ENCODE results near the gene CEACAM19.

DNA sequence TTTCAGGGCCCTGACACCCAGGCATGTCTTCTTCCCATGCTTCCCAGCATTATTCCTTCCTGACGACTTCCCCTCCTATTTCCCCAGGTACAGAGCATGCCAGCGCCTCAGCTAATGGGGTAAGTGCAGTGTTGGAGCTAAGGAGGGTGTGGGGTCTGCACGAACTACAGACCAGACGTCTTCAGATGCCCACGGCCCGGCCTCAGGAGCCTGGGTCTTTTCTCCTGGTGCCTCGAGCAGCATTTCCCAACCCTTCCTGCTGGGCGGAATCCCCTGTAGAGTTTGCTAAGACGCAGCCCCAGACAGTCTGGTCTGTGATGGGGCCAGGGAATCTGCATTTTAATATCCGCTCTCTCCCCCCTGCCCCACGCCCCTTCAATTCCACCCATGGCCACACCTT is 10.1 kb upstream of the CEACAM19 start:
- TF ChIP-seq, protein P1, sequence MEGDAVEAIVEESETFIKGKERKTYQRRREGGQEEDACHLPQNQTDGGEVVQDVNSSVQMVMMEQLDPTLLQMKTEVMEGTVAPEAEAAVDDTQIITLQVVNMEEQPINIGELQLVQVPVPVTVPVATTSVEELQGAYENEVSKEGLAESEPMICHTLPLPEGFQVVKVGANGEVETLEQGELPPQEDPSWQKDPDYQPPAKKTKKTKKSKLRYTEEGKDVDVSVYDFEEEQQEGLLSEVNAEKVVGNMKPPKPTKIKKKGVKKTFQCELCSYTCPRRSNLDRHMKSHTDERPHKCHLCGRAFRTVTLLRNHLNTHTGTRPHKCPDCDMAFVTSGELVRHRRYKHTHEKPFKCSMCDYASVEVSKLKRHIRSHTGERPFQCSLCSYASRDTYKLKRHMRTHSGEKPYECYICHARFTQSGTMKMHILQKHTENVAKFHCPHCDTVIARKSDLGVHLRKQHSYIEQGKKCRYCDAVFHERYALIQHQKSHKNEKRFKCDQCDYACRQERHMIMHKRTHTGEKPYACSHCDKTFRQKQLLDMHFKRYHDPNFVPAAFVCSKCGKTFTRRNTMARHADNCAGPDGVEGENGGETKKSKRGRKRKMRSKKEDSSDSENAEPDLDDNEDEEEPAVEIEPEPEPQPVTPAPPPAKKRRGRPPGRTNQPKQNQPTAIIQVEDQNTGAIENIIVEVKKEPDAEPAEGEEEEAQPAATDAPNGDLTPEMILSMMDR (IDR thresholded peaks at IDR 0.05): no peak
- no peak for TF ChIP-seq EZH2 (IDR thresholded peaks at IDR 0.05)
